ENCODE measurements around the gene DNAJC25. TPM values are rescaled to one million over a fixed set of nuclear protein-coding genes. Genes with fewer than 3 reads are reported as not detected.

Gene DNAJC25
- total and polyA plus RNA-seq, 2 donors (not counting 1 experiment from before 2014, with no cell fraction given) = 7.3 to 10.6 TPM

GRCh38 chr9:111621895-111622480 is 9.1 kb upstream of the DNAJC25 start:
- Histone ChIP-seq H2AFZ (ENCODE audit: low read length) (no peak overlapping the region), H3K27ac (ENCODE audit: insufficient read depth, low read length) (no peak overlapping the region), H3K9me3 (ENCODE audit: control insufficient read depth, insufficient read depth, low read depth, low read length) (no peaks in the 10 kb centered on the region), H3K9ac (ENCODE audit: insufficient read depth, low read length) (no peak overlapping the region), H3K79me2 (ENCODE audit: control insufficient read depth, insufficient read depth, low read length) (no peaks in the 10 kb centered on the region), H4K20me1 (ENCODE audit: control insufficient read depth, extremely low read depth, insufficient read depth, low read length) (no peaks in the 10 kb centered on the region), H3K4me3 (replicated peaks in 1 of 4; ENCODE audit: control extremely low read depth in 1 of 4, insufficient read depth in 1 of 4, low read depth in 3 of 4, low read length in 4 of 4) (no peak overlapping the region), H3K4me1 (ENCODE audit: control insufficient read depth, extremely low read depth, insufficient read depth, low read length) (peaks cover 5% of the 10 kb centered on the region), H3K27me3 (ENCODE audit: control insufficient read depth, insufficient read depth, low read length) (no peaks in the 10 kb centered on the region), H3K36me3 (ENCODE audit: control insufficient read depth, insufficient read depth, low read length) (no peaks in the 10 kb centered on the region), H3K4me2 (ENCODE audit: extremely low read depth, insufficient read depth, low read length) (no peak overlapping the region)
- TF ChIP-seq CTCF (conservative IDR thresholded peaks at IDR 0.05 in 1 of 2, IDR thresholded peaks at IDR 0.05 in 1 of 2; ENCODE audit: low read depth in 1 of 2, low read length in 2 of 2) (peak; percentile 94 to 100), EZH2 (IDR thresholded peaks at IDR 0.05; ENCODE audit: low read length, missing control alignments) (no peak)
- peak; percentile 20 to 64 for DNase-seq (ENCODE audit: low read depth in 2 of 2)

GRCh38 chr9:111622626-111623025 is 8.5 kb upstream of the DNAJC25 start:
- Histone ChIP-seq H3K36me3 (ENCODE audit: control insufficient read depth, insufficient read depth, low read length) (no peaks in the 10 kb centered on the region), H3K27me3 (ENCODE audit: control insufficient read depth, insufficient read depth, low read length) (no peaks in the 10 kb centered on the region), H3K9me3 (ENCODE audit: control insufficient read depth, insufficient read depth, low read depth, low read length) (no peaks in the 10 kb centered on the region), H3K4me1 (ENCODE audit: control insufficient read depth, extremely low read depth, insufficient read depth, low read length) (peaks cover 5% of the 10 kb centered on the region), H3K27ac (ENCODE audit: insufficient read depth, low read length) (no peak overlapping the region), H3K79me2 (ENCODE audit: control insufficient read depth, insufficient read depth, low read length) (no peaks in the 10 kb centered on the region), H4K20me1 (ENCODE audit: control insufficient read depth, extremely low read depth, insufficient read depth, low read length) (no peaks in the 10 kb centered on the region), H3K9ac (ENCODE audit: insufficient read depth, low read length) (no peak overlapping the region), H2AFZ (ENCODE audit: low read length) (no peak overlapping the region), H3K4me2 (ENCODE audit: extremely low read depth, insufficient read depth, low read length) (no peak overlapping the region), H3K4me3 (replicated peaks in 1 of 4; ENCODE audit: control extremely low read depth in 1 of 4, insufficient read depth in 1 of 4, low read depth in 3 of 4, low read length in 4 of 4) (no peak overlapping the region)
- TF ChIP-seq EZH2 (IDR thresholded peaks at IDR 0.05; ENCODE audit: low read length, missing control alignments) (no peak), CTCF (conservative IDR thresholded peaks at IDR 0.05 in 1 of 2, IDR thresholded peaks at IDR 0.05 in 1 of 2; ENCODE audit: low read depth in 1 of 2, low read length in 2 of 2) (no peak)
- DNase-seq (ENCODE audit: low read depth in 2 of 2) = peak; percentile 69 to 93

GRCh38 chr9:111627260-111627963 is 3.7 kb upstream of the DNAJC25 start:
- no peak for TF ChIP-seq EZH2 (IDR thresholded peaks at IDR 0.05; ENCODE audit: low read length, missing control alignments)
- TF ChIP-seq CTCF (conservative IDR thresholded peaks at IDR 0.05 in 1 of 2, IDR thresholded peaks at IDR 0.05 in 1 of 2; ENCODE audit: low read depth in 1 of 2, low read length in 2 of 2) = no peak
- peaks cover 5% of the 10 kb centered on the region for H3K4me1 ChIP-seq (ENCODE audit: control insufficient read depth, extremely low read depth, insufficient read depth, low read length)
- DNase-seq (ENCODE audit: low read depth in 2 of 2) = no peak

More at GRCh38 chr9:111627260-111627963, 3.7 kb upstream of the DNAJC25 start:
- Histone ChIP-seq H3K27me3 (ENCODE audit: control insufficient read depth, insufficient read depth, low read length) (no peaks in the 10 kb centered on the region), H3K9ac (ENCODE audit: insufficient read depth, low read length) (no peak overlapping the region), H3K79me2 (ENCODE audit: control insufficient read depth, insufficient read depth, low read length) (peaks cover 12% of the 10 kb centered on the region), H3K36me3 (ENCODE audit: control insufficient read depth, insufficient read depth, low read length) (no peaks in the 10 kb centered on the region), H3K4me2 (ENCODE audit: extremely low read depth, insufficient read depth, low read length) (no peak overlapping the region), H3K27ac (ENCODE audit: insufficient read depth, low read length) (no peak overlapping the region), H3K4me3 (replicated peaks in 1 of 4; ENCODE audit: control extremely low read depth in 1 of 4, insufficient read depth in 1 of 4, low read depth in 3 of 4, low read length in 4 of 4) (no peak overlapping the region), H4K20me1 (ENCODE audit: control insufficient read depth, extremely low read depth, insufficient read depth, low read length) (no peaks in the 10 kb centered on the region), H2AFZ (ENCODE audit: low read length) (no peak overlapping the region), H3K9me3 (ENCODE audit: control insufficient read depth, insufficient read depth, low read depth, low read length) (no peaks in the 10 kb centered on the region)
